A673 (cell line): ENCODE measurements around the gene DPH3. TPM values are rescaled to one million over a fixed set of nuclear protein-coding genes. Genes with fewer than 3 reads are reported as not detected.

ENCODE experiments used
- BruUV-seq: library from RNA; stranded (reverse); fragments of 400-500 nt; replicated peaks from 2 replicates; lab custom pipeline; 2021; lab: Mats Ljungman, UMichigan
- CTCF ChIA-PET: fragments of 300-600 bp; sonication (Branson Sonifier 250); formaldehyde crosslinking; loops from one replicate; lab custom pipeline; 2022; ENCODE audit warnings: antibody characterized with exemption; lab: Charles Lee
- POLR2A ChIA-PET: fragments of 300-600 bp; sonication (Branson Sonifier 250); formaldehyde crosslinking; loops from one replicate; lab custom pipeline; 2022; ENCODE audit warnings: antibody characterized with exemption; ENCODE audit not compliant: low non-redundant PET; lab: Charles Lee
- DNase-seq: peaks from one replicate; pipeline ENCODE4 v3.0.0-alpha.2; 2015; ENCODE audit warnings: low spot score
- H3K27ac ChIP-seq: fragments of 200-600 bp; sonication (generic); 2 replicates; pipeline ENCODE4 v1.5.1; 2016; ENCODE audit warnings: mixed run types, low read depth, mild to moderate bottlenecking, mixed read lengths, antibody characterized with exemption, low read length; ENCODE audit not compliant: poor library complexity, severe bottlenecking
- H3K27me3 ChIP-seq: fragments of 200-600 bp; sonication (generic); replicated peaks from 2 replicates; pipeline ENCODE4 v1.6.1; 2017; ENCODE audit warnings: mixed run types, low read depth, mild to moderate bottlenecking, mixed read lengths, antibody characterized with exemption, low read length; ENCODE audit not compliant: insufficient read depth, poor library complexity
- H3K36me3 ChIP-seq: fragments of 200-600 bp; sonication (generic); 2 replicates; pipeline ENCODE4 v1.6.1; 2016; ENCODE audit warnings: mixed run types, mild to moderate bottlenecking, mixed read lengths, antibody characterized with exemption, low read length; ENCODE audit not compliant: insufficient read depth, poor library complexity, severe bottlenecking
- H3K4me1 ChIP-seq: fragments of 200-600 bp; sonication (generic); 2 replicates; pipeline ENCODE4 v1.6.1; 2017; ENCODE audit warnings: mixed run types, mild to moderate bottlenecking, mixed read lengths, antibody characterized with exemption, low read length; ENCODE audit not compliant: insufficient read depth, poor library complexity, severe bottlenecking
- H3K4me3 ChIP-seq: fragments of 200-600 bp; sonication (generic); 2 replicates; pipeline ENCODE4 v1.5.1; 2016; ENCODE audit warnings: low read depth, mixed run types, mild to moderate bottlenecking, mixed read lengths, low read length; ENCODE audit not compliant: poor library complexity, severe bottlenecking
- H3K9me3 ChIP-seq: fragments of 200-600 bp; sonication (generic); 2 replicates; pipeline ENCODE4 v1.6.1; 2016; ENCODE audit warnings: mixed run types, low read depth, mild to moderate bottlenecking, mixed read lengths, antibody characterized with exemption, low read length; ENCODE audit not compliant: poor library complexity, severe bottlenecking
- CTCF ChIP-seq: fragments of 300-800, 200-600 bp; sonication (generic); conservative IDR thresholded peaks from 2 replicates; pipeline ENCODE4 v1.5.1; 2017; ENCODE audit warnings: low read depth, mild to moderate bottlenecking, antibody characterized with exemption, low read length, moderate library complexity, mixed read lengths
- EZH2 ChIP-seq: fragments of 200-600 bp; sonication (generic); IDR thresholded peaks from 2 replicates; pipeline ENCODE4 v1.6.1; 2017; ENCODE audit warnings: borderline replicate concordance, low read depth, mild to moderate bottlenecking, mixed read lengths, antibody characterized with exemption, low read length; ENCODE audit not compliant: poor library complexity, severe bottlenecking
- intact Hi-C: fragments of 100-400 bp; cut with micrococcal nuclease; formaldehyde crosslinking; loops from one replicate; pipeline ENCODE4 v1.10.0; 2022; ENCODE audit not compliant: unreplicated experiment
- total RNA-seq: library from RNA; stranded (reverse); gene quantifications from 2 replicates; pipeline ENCODE4 v1.2.3, GENCODE V29; 2021

DPH3 gene
- total RNA-seq, 1 experiment from 2014 or later, result 26.4 TPM

GRCh38 chr3:16231983-16232382 lies 32.8 kb downstream of the DPH3 start:
- H3K36me3 ChIP-seq, result no peaks in the 10 kb centered on the region
- no TSS peak for BruUV-seq
- no peak for TF ChIP-seq EZH2
- TF ChIP-seq CTCF, result no peak
- no peak overlapping the region for H3K4me3 ChIP-seq
- intact Hi-C loops, result no loop called here
- DNase-seq, result no peak
- no peaks in the 10 kb centered on the region for H3K4me1 ChIP-seq
- POLR2A ChIA-PET, result no interaction called here
- CTCF ChIA-PET, result no interaction called here
- no peaks in the 10 kb centered on the region for H3K27me3 ChIP-seq
- H3K9me3 ChIP-seq, result no peaks in the 10 kb centered on the region
- no peak overlapping the region for H3K27ac ChIP-seq

GRCh38 chr3:16229681-16230080 lies 35.1 kb downstream of the DPH3 start:
- ChIA-PET CTCF (no interaction called here), POLR2A (no interaction called here)
- intact Hi-C loops, result no loop called here
- Histone ChIP-seq H3K4me1 (no peaks in the 10 kb centered on the region), H3K4me3 (no peak overlapping the region), H3K27me3 (no peaks in the 10 kb centered on the region), H3K9me3 (no peaks in the 10 kb centered on the region), H3K27ac (no peak overlapping the region), H3K36me3 (no peaks in the 10 kb centered on the region)
- TF ChIP-seq CTCF (no peak), EZH2 (no peak)
- BruUV-seq, result no TSS peak
- no peak for DNase-seq

GRCh38 chr3:16227566-16227965 lies 37.2 kb downstream of the DPH3 start:
- DNase-seq, result no peak
- intact Hi-C loops, result no loop called here
- no peak overlapping the region for H3K4me3 ChIP-seq
- no peaks in the 10 kb centered on the region for H3K9me3 ChIP-seq
- no peaks in the 10 kb centered on the region for H3K36me3 ChIP-seq
- TF ChIP-seq EZH2, result no peak
- H3K27ac ChIP-seq, result no peak overlapping the region
- POLR2A ChIA-PET, result interaction anchor here (0.6 kb wide), 1 partner anchor 1118 kb away, joined by 5 read pairs; no protein-coding TSS in a partner anchor
- no TSS peak for BruUV-seq
- no peaks in the 10 kb centered on the region for H3K27me3 ChIP-seq
- CTCF ChIA-PET, result no interaction called here
- no peaks in the 10 kb centered on the region for H3K4me1 ChIP-seq

GRCh38 chr3:16224325-16224724 lies 40.4 kb downstream of the DPH3 start:
- Histone ChIP-seq H3K27me3 (no peaks in the 10 kb centered on the region), H3K9me3 (no peaks in the 10 kb centered on the region), H3K4me1 (no peaks in the 10 kb centered on the region), H3K27ac (no peak overlapping the region), H3K4me3 (no peak overlapping the region), H3K36me3 (no peaks in the 10 kb centered on the region)
- intact Hi-C loops, result no loop called here
- ChIA-PET POLR2A (no interaction called here), CTCF (no interaction called here)
- no peak for TF ChIP-seq CTCF
- TF ChIP-seq EZH2, result no peak
- no TSS peak for BruUV-seq
- no peak for DNase-seq
